Parathyroid adenoma (tissue), 2 donors: ENCODE results near the gene KRT33A.

Source experiments
- H2AFZ ChIP-seq: fragments of 300-600 bp; sonication (generic); one replicate; pipeline ENCODE4 v1.7.0; 2017; ENCODE audit warnings: antibody characterized with exemption, mild to moderate bottlenecking
- H3K27ac ChIP-seq: fragments of 300-600 bp; sonication (generic); one replicate; pipeline ENCODE4 v1.7.0; 2017
- H3K27me3 ChIP-seq: fragments of 300-600 bp; sonication (generic); one replicate; pipeline ENCODE4 v1.7.0; 2017; ENCODE audit warnings: low read length; ENCODE audit not compliant: control insufficient read depth, insufficient read depth
- H3K36me3 ChIP-seq: fragments of 300-600 bp; sonication (generic); one replicate; pipeline ENCODE4 v1.7.0; 2017; ENCODE audit warnings: low read length; ENCODE audit not compliant: control insufficient read depth, insufficient read depth
- H3K4me1 ChIP-seq: fragments of 300-600 bp; sonication (generic); one replicate; pipeline ENCODE4 v1.7.0; 2017; ENCODE audit warnings: control low read depth
- H3K4me2 ChIP-seq: fragments of 300-600 bp; sonication (generic); one replicate; pipeline ENCODE4 v1.7.0; 2017; ENCODE audit warnings: low read length
- H3K4me3 ChIP-seq: fragments of 300-600 bp; sonication (generic); one replicate; pipeline ENCODE4 v1.7.0; 2017; ENCODE audit warnings: low read depth, low read length
- H3K79me2 ChIP-seq: fragments of 300-600 bp; sonication (generic); one replicate; pipeline ENCODE4 v1.7.0; 2017; ENCODE audit warnings: control low read depth
- H3K9ac ChIP-seq: fragments of 300-600 bp; sonication (generic); one replicate; pipeline ENCODE4 v1.7.0; 2017; ENCODE audit warnings: mild to moderate bottlenecking
- H3K9me3 ChIP-seq: fragments of 300-600 bp; sonication (generic); one replicate; pipeline ENCODE4 v1.7.0; 2017; ENCODE audit warnings: low read length; ENCODE audit not compliant: control insufficient read depth
- TF ChIP-seq, protein P1 (sequence below): fragments of 300-600 bp; sonication (generic); IDR thresholded peaks from one replicate; pipeline ENCODE4 v1.7.0; 2017; ENCODE audit warnings: antibody characterized with exemption, mild to moderate bottlenecking
- donor health status: primary hyperparathyroidism.

Gene KRT33A

DNA sequence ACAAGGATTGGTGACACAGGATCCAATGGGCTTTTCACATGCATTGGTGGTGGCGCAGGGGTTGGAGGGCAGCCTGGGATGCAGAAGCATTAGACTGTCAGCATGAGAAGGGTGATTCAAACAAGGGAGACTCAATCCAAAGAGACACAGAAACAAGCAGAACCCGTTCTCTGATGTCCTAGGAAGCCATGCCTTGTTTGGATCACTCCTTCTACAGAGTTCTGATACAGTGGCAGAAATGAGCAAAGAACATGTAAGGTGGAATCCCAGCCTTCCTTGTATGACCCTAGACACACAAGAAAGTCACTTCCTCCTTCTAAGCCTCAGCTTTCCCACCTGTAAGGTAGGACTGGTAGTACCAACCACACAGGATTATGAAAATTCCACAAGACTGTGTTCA lies 13.3 kb upstream of the KRT33A start:
- Histone ChIP-seq H3K9ac (no peak overlapping the region), H3K27ac (no peak overlapping the region), H3K4me1 (no peaks in the 10 kb centered on the region), H3K9me3 (no peaks in the 10 kb centered on the region), H2AFZ (no peak overlapping the region), H3K4me2 (no peak overlapping the region), H3K27me3 (no peaks in the 10 kb centered on the region), H3K79me2 (no peaks in the 10 kb centered on the region), H3K36me3 (no peaks in the 10 kb centered on the region), H3K4me3 (no peak overlapping the region)
- TF ChIP-seq, protein P1, sequence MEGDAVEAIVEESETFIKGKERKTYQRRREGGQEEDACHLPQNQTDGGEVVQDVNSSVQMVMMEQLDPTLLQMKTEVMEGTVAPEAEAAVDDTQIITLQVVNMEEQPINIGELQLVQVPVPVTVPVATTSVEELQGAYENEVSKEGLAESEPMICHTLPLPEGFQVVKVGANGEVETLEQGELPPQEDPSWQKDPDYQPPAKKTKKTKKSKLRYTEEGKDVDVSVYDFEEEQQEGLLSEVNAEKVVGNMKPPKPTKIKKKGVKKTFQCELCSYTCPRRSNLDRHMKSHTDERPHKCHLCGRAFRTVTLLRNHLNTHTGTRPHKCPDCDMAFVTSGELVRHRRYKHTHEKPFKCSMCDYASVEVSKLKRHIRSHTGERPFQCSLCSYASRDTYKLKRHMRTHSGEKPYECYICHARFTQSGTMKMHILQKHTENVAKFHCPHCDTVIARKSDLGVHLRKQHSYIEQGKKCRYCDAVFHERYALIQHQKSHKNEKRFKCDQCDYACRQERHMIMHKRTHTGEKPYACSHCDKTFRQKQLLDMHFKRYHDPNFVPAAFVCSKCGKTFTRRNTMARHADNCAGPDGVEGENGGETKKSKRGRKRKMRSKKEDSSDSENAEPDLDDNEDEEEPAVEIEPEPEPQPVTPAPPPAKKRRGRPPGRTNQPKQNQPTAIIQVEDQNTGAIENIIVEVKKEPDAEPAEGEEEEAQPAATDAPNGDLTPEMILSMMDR: no peak

DNA sequence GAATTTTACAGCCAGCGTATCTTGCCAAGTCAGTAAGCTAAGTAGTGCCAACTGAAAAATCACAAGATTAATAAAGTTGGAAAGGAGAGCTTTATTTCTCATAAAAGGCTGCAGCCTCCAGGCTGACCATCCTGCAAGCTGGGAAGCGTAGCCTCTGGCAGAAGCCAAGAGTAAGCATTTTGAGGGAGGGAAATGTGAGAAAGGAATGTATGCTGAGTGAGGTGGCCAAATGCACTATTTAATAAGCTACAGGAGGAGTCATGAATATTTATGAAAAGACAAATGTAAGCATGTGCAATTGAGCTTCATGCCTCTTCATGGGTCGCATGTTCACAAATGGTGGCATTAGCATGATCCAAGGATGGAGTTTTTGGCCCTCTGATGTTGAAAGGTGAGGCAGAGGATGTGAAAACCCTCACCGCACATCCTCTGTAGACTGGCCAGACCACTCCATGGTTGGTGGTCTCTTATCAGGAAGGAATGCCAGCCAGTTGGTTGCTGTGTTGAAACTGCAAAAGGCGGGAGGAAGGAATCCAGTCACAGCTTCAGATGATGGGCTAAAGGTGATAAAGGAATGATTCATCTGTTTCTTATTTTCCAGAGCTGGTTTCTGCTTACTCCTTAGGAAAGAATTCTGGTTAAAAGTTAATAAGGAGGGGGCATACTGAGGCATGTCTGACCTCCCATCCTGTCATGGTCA lies 9.8 kb upstream of the KRT33A start:
- H2AFZ ChIP-seq: no peak overlapping the region
- no peaks in the 10 kb centered on the region for H3K9me3 ChIP-seq
- no peaks in the 10 kb centered on the region for H3K27me3 ChIP-seq
- no peak overlapping the region for H3K4me3 ChIP-seq
- no peak overlapping the region for H3K27ac ChIP-seq
- H3K4me1 ChIP-seq: no peaks in the 10 kb centered on the region
- H3K36me3 ChIP-seq: no peaks in the 10 kb centered on the region
- H3K9ac ChIP-seq: no peak overlapping the region
- no peaks in the 10 kb centered on the region for H3K79me2 ChIP-seq
- no peak overlapping the region for H3K4me2 ChIP-seq
- TF ChIP-seq, protein P1: no peak

DNA sequence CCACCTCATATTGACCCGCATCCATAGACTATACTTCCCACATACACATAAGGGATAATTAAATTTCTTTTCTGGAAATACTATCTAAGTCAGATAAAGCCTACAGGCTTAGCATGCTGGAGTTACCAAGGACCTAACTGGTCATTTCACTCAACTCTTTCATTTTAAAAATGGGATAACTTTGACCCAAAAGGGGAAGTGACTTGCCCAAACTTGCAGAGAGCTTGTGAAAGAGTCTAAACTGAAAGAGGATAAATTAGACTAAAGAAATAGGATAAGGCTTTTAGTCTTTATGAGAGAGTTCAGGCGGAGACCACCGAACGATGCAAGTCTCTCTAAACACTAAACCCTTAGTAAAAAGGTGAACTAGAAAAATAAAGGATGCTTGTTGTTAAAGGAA lies 3.9 kb upstream of the KRT33A start:
- Histone ChIP-seq H3K36me3 (no peaks in the 10 kb centered on the region), H3K4me3 (no peak overlapping the region), H3K9ac (no peak overlapping the region), H3K4me1 (no peaks in the 10 kb centered on the region), H3K27ac (no peak overlapping the region), H3K79me2 (no peaks in the 10 kb centered on the region), H2AFZ (no peak overlapping the region), H3K4me2 (no peak overlapping the region), H3K27me3 (no peaks in the 10 kb centered on the region), H3K9me3 (no peaks in the 10 kb centered on the region)
- TF ChIP-seq, protein P1: no peak

DNA sequence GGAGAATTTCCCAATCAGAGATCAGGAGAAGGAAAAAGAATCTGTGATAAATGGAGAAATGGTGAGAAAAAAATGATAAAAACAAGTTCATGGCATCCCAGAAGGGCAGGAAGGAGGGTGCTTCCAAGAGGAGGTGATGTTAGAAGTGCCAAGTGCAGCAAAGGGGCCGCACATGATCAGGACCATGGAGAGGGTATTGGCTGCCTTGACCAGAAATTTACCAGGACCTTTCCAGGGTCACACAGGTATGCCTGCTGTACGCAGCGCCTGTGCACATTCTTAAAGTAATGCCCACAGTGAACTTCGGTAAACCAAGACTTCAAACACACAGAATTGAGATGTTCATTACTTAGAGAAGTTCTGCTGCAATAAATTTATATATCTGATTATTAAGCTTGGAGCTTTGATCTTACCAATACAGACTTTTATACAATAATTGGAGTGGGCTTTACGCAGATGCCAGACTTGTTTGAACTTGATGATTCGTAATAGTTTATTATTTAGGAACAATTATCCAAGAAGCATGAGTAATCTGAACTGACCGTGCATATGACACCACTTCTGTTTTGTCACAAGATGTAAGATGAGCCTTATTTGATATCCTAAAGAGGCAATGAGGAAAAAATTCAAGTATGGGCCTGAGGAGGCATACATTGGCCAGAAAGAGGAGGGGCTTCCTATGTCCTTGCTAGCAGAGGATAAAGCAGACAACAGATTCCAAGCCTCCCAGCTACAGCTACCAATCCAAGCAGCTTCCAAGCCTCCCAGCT lies 2.2 kb upstream of the KRT33A start:
- Histone ChIP-seq H3K4me1 (no peaks in the 10 kb centered on the region), H2AFZ (no peak overlapping the region), H3K27ac (no peak overlapping the region), H3K9me3 (no peaks in the 10 kb centered on the region), H3K79me2 (no peaks in the 10 kb centered on the region), H3K27me3 (no peaks in the 10 kb centered on the region), H3K9ac (no peak overlapping the region), H3K4me2 (no peak overlapping the region), H3K36me3 (no peaks in the 10 kb centered on the region), H3K4me3 (no peak overlapping the region)
- TF ChIP-seq, protein P1: no peak
